Measurements from ENCODE around the gene SHQ1. TPM values are rescaled to one million over a fixed set of nuclear protein-coding genes. Genes with fewer than 3 reads are reported as not detected.

The SHQ1 gene
- total RNA-seq, 1 experiment from 2014 or later, result 27.6 TPM

- RAD21 ChIA-PET (ENCODE audit: low non-redundant PET in 1 of 2, low total read pairs in 2 of 2, uncharacterized antibody in 2 of 2, unreplicated experiment in 2 of 2), result no interaction called here
Measured at GRCh38 chr3:72720566-72720965, 127.7 kb downstream of the SHQ1 start.

DNA sequence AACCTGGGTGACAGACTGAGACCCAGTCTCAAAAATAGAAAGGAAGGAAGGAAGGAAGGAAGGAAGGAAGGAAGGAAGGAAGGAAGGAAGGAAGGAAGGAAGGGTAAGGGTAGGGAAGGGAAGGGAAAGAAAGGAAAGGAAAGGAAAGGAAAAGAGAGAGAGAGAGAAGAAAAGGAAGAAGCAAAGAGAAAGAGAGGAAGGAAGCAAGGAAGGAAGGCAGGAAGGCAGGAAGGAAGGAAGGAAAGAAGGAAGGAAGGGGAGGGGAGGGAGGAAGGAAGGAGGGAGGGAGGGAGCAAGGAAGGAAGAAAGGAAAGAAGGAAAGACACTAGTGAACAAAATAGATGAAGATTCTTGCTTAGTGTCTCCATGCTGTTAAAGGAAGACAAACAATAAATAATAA lies 129.1 kb downstream of the SHQ1 start:
- Histone ChIP-seq H3K4me1 (ENCODE audit: control insufficient read depth in 1 of 2, insufficient read depth in 2 of 2, low read length in 2 of 2) (peaks cover 8 to 14% of the 10 kb centered on the region in 2 experiments), H3K4me3 (replicated peaks in 1 of 2; ENCODE audit: low read depth in 1 of 2, low read length in 2 of 2) (no peak overlapping the region), H3K36me3 (ENCODE audit: control insufficient read depth in 1 of 2, insufficient read depth in 2 of 2, low read length in 2 of 2) (no peaks in the 10 kb centered on the region), H3K9me3 (ENCODE audit: control insufficient read depth in 1 of 2, insufficient read depth in 1 of 2, low read depth in 1 of 2, low read length in 2 of 2) (no peaks in the 10 kb centered on the region), H3K9me2 (ENCODE audit: insufficient read depth) (no peaks in the 10 kb centered on the region), H3K27ac (ENCODE audit: low read depth, low read length) (no peak overlapping the region), H4K20me1 (ENCODE audit: insufficient read depth) (no peaks in the 10 kb centered on the region), H2AFZ (ENCODE audit: low read depth, low read length, poor library complexity, severe bottlenecking) (no peak overlapping the region), H3K27me3 (ENCODE audit: insufficient read depth, low read length) (no peaks in the 10 kb centered on the region), H3K79me2 (ENCODE audit: insufficient read depth, low read length) (no peaks in the 10 kb centered on the region), H3K9ac (ENCODE audit: low read length) (no peak overlapping the region), H3K4me2 (ENCODE audit: low read length) (no peak overlapping the region)
- DNase-seq (ENCODE audit: low read depth, low spot score) (no peak), ATAC-seq (no peak)
- ChIA-PET RAD21 (ENCODE audit: low non-redundant PET in 1 of 2, low total read pairs in 2 of 2, uncharacterized antibody in 2 of 2, unreplicated experiment in 2 of 2) (no interaction called here), CTCF (no interaction called here), POLR2A (no interaction called here)
- no TSS peak for BruUV-seq (replicated peaks)
- intact Hi-C loops (cut with micrococcal nuclease), result no loop called here
- TF ChIP-seq POLR2A (IDR thresholded peaks at IDR 0.05; ENCODE audit: borderline replicate concordance, extremely low read depth, insufficient read depth, insufficient read length) (no peak), REST (IDR thresholded peaks at IDR 0.05; ENCODE audit: low read depth) (no peak), ZNF274 (IDR thresholded peaks at IDR 0.05; ENCODE audit: low read depth, low read length) (no peak), SIN3A (IDR thresholded peaks at IDR 0.05; ENCODE audit: low read depth) (no peak), CBX3 (IDR thresholded peaks at IDR 0.05; ENCODE audit: low read depth) (no peak), EZH2phosphoT487 (IDR thresholded peaks at IDR 0.05; ENCODE audit: borderline replicate concordance) (no peak), FOSL1 (IDR thresholded peaks at IDR 0.05; ENCODE audit: low read depth) (no peak), CTCF (IDR thresholded peaks at IDR 0.05 in 2 of 3, conservative IDR thresholded peaks at IDR 0.05 in 1 of 3; ENCODE audit: borderline replicate concordance in 1 of 3, insufficient read depth in 1 of 3, low read depth in 2 of 3, low read length in 2 of 3) (no peak), CEBPB (IDR thresholded peaks at IDR 0.05; ENCODE audit: low read depth) (no peak), RAD21 (IDR thresholded peaks at IDR 0.05; ENCODE audit: low read depth) (no peak), ELF1 (IDR thresholded peaks at IDR 0.05; ENCODE audit: borderline replicate concordance, low read depth) (no peak)
- TF ChIP-seq, protein P1, sequence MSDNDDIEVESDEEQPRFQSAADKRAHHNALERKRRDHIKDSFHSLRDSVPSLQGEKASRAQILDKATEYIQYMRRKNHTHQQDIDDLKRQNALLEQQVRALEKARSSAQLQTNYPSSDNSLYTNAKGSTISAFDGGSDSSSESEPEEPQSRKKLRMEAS (IDR thresholded peaks at IDR 0.05), result no peak

More at GRCh38 chr3:72720566-72720965, 127.7 kb downstream of the SHQ1 start:
- H3K9ac ChIP-seq (ENCODE audit: low read length), result no peak overlapping the region
- H3K79me2 ChIP-seq (ENCODE audit: insufficient read depth, low read length), result no peaks in the 10 kb centered on the region
- no peaks in the 10 kb centered on the region for H3K36me3 ChIP-seq (ENCODE audit: control insufficient read depth in 1 of 2, insufficient read depth in 2 of 2, low read length in 2 of 2)
- no peak overlapping the region for H3K27ac ChIP-seq (ENCODE audit: low read depth, low read length)
- H3K4me1 ChIP-seq (ENCODE audit: control insufficient read depth in 1 of 2, insufficient read depth in 2 of 2, low read length in 2 of 2), result peaks cover 10 to 18% of the 10 kb centered on the region in 2 experiments
- CTCF ChIA-PET, result no interaction called here
- H2AFZ ChIP-seq (ENCODE audit: low read depth, low read length, poor library complexity, severe bottlenecking), result no peak overlapping the region
- H3K4me2 ChIP-seq (ENCODE audit: low read length), result no peak overlapping the region
- no TSS peak for BruUV-seq (replicated peaks)
- no peak overlapping the region for H3K4me3 ChIP-seq (replicated peaks in 1 of 2; ENCODE audit: low read depth in 1 of 2, low read length in 2 of 2)
- ATAC-seq (no peak), DNase-seq (ENCODE audit: low read depth, low spot score) (no peak)
- H4K20me1 ChIP-seq (ENCODE audit: insufficient read depth), result no peaks in the 10 kb centered on the region
- intact Hi-C loops (cut with micrococcal nuclease), result no loop called here
- H3K9me3 ChIP-seq (ENCODE audit: control insufficient read depth in 1 of 2, insufficient read depth in 1 of 2, low read depth in 1 of 2, low read length in 2 of 2), result no peaks in the 10 kb centered on the region
- TF ChIP-seq YY1 (IDR thresholded peaks at IDR 0.05; ENCODE audit: extremely low read depth, insufficient replicate concordance, low read depth, low read length), result no peak
- H3K9me2 ChIP-seq (ENCODE audit: insufficient read depth), result no peaks in the 10 kb centered on the region
- no peaks in the 10 kb centered on the region for H3K27me3 ChIP-seq (ENCODE audit: insufficient read depth, low read length)
- POLR2A ChIA-PET, result no interaction called here

Measured in HCT116 (cell line).